GM12865 (cell line): ENCODE results near the gene CNGB1.
"Not testable (repeated sequence)": the region's sequence is repeated elsewhere in the genome, so short reads cannot be mapped to it uniquely, and the experiment has no call there.

ENCODE experiments used
- DNase-seq: peaks from one replicate; pipeline ENCODE4 v3.0.0; 2010; ENCODE audit warnings: low read depth
- H3K4me3 ChIP-seq: 2 replicates; pipeline ENCODE4 v1.5.1; 2011; ENCODE audit warnings: mild to moderate bottlenecking, low read depth, low read length, control low read depth
- CTCF ChIP-seq: IDR thresholded peaks from 2 replicates; pipeline ENCODE4 v1.5.1; 2011; ENCODE audit warnings: low read length, control low read depth, low read depth, inconsistent platforms; ENCODE audit not compliant: insufficient read depth; ENCODE audit errors: missing control alignments

Gene CNGB1

GRCh38 chr16:57924514-57924913, 46.4 kb downstream of the CNGB1 start:
- DNase-seq = no peak
- no peak for TF ChIP-seq CTCF
- no peak overlapping the region for H3K4me3 ChIP-seq

GRCh38 chr16:57923841-57924240, 47.1 kb downstream of the CNGB1 start:
- DNase-seq = no peak
- TF ChIP-seq CTCF = no peak
- no peak overlapping the region for H3K4me3 ChIP-seq

GRCh38 chr16:57923418-57923817, 47.5 kb downstream of the CNGB1 start:
- no peak overlapping the region for H3K4me3 ChIP-seq
- DNase-seq = no peak
- no peak for TF ChIP-seq CTCF

- H3K4me3 ChIP-seq = no peak overlapping the region
- no peak for TF ChIP-seq CTCF
- no peak for DNase-seq
Observed at GRCh38 chr16:57920880-57921229, 50.1 kb downstream of the CNGB1 start.

GRCh38 chr16:57920215-57920879, 50.6 kb downstream of the CNGB1 start:
- no peak for DNase-seq
- no peak for TF ChIP-seq CTCF
- H3K4me3 ChIP-seq = no peak overlapping the region

- H3K4me3 ChIP-seq = no peak overlapping the region
- no peak for DNase-seq
- TF ChIP-seq CTCF = no peak
Observed at GRCh38 chr16:57918994-57919393, 51.9 kb downstream of the CNGB1 start.

- no peak overlapping the region for H3K4me3 ChIP-seq
- TF ChIP-seq CTCF = no peak
- no peak for DNase-seq
Observed at GRCh38 chr16:57918444-57918843, 52.5 kb downstream of the CNGB1 start.

GRCh38 chr16:57917929-57918328, 53.0 kb downstream of the CNGB1 start:
- not testable (repeated sequence) for H3K4me3 ChIP-seq, DNase-seq

GRCh38 chr16:57917489-57917888, 53.4 kb downstream of the CNGB1 start:
- not testable (repeated sequence) for DNase-seq, H3K4me3 ChIP-seq
